OCI-LY3 (cell line): Measurements from ENCODE around the gene NUDT4.
"Not testable (repeated sequence)": the region's sequence is repeated elsewhere in the genome, so short reads cannot be mapped to it uniquely, and the experiment has no call there.

Experiments used
- H2AFZ ChIP-seq: fragments of 200-600, 300-600 bp; shearing (Covaris generic); 2 replicates; pipeline ENCODE4 v1.6.0; 2014; ENCODE audit warnings: antibody characterized with exemption, low read depth, low read length
- H3K27ac ChIP-seq: fragments of 200-600, 300-600 bp; sonication (generic); 2 replicates; pipeline ENCODE4 v1.5.1; 2014; ENCODE audit warnings: mild to moderate bottlenecking, low read length, moderate library complexity, mixed read lengths
- H3K27me3 ChIP-seq: fragments of 200-600, 300-600 bp; sonication (generic); 2 replicates; pipeline ENCODE4 v1.6.1; 2014; ENCODE audit warnings: low read depth, low read length, mixed read lengths
- H3K36me3 ChIP-seq: fragments of 200-600, 300-600 bp; sonication (generic); replicated peaks from 2 replicates; pipeline ENCODE3; 2014; ENCODE audit warnings: low read depth, low read length, mixed read lengths
- H3K4me1 ChIP-seq: fragments of 300-600, 200-600 bp; sonication (generic); 2 replicates; pipeline ENCODE4 v1.6.1; 2014; ENCODE audit warnings: low read length, mixed read lengths
- H3K4me2 ChIP-seq: fragments of 200-600, 300-600 bp; sonication (generic); 2 replicates; pipeline ENCODE4 v1.6.1; 2014; ENCODE audit warnings: low read length, mixed read lengths
- H3K4me3 ChIP-seq: fragments of 300-600, 200-600 bp; sonication (generic); 2 replicates; pipeline ENCODE4 v1.5.1; 2014; ENCODE audit warnings: antibody characterized with exemption, mild to moderate bottlenecking, low read length, moderate library complexity
- H3K79me2 ChIP-seq: fragments of 300-600, 200-600 bp; shearing (Covaris generic); 2 replicates; pipeline ENCODE4 v1.6.1; 2014; ENCODE audit warnings: mild to moderate bottlenecking, low read length, mixed read lengths
- H3K9ac ChIP-seq: fragments of 300-600, 200-600 bp; shearing (Covaris generic); 2 replicates; pipeline ENCODE4 v1.6.0; 2014; ENCODE audit warnings: mild to moderate bottlenecking, low read length, moderate library complexity
- H3K9me3 ChIP-seq: fragments of 200-600, 300-600 bp; shearing (Covaris generic); 2 replicates; pipeline ENCODE4 v1.6.1; 2014; ENCODE audit warnings: low read length, mixed read lengths; ENCODE audit not compliant: insufficient read depth
- H4K20me1 ChIP-seq: fragments of 200-600, 300-600 bp; sonication (generic); 2 replicates; pipeline ENCODE4 v1.6.1; 2016; ENCODE audit warnings: low read length, mixed read lengths; ENCODE audit not compliant: insufficient read depth
- EZH2phosphoT487 ChIP-seq: fragments of 200-600 bp; shearing (Covaris generic); IDR thresholded peaks from 2 replicates; pipeline ENCODE4 v1.6.1; 2018; ENCODE audit warnings: antibody characterized with exemption, mixed run types, low read depth
- TF ChIP-seq, protein P1 (sequence below): fragments of 200-600, 300-600 bp; sonication (generic); IDR thresholded peaks from 2 replicates; pipeline ENCODE4 v1.5.1; 2014; ENCODE audit warnings: antibody characterized with exemption, low read length, low read depth

Gene NUDT4

DNA sequence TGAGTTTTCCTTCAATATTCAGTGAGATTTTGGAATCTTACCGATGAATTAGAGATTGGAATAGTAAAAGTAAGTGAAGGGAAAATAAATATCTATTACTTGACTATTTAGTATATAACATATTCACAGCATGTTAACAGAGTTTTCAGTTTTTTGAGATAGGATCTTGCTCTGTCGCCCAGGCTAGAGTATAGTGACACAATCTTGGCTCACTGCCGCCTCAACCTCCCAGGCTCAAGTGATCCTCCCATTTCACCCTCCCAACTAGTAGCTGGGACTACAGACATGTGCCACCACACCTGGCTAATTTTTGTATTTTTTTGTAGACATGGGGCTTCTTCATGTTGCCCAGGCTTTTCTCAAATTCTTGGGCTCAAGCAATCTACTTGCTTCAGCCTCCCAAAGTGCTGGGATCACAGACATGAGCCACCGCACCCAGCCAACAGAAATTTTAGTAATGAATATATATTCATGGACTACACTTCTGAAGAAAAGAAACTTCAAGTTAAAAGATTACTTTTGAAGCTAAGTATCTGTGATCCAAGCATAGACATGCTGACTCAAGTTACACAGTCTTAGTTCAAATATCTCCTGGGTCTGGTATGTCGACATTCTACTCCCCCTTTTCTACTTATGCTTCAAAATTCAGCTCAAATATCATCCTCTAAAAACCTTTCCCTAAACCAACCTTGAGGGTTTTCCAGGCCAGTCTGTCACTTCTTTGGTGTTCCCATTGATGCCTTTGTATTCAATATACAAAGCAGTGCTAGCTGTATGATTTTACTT, 50.2 kb downstream of the NUDT4 start:
- Histone ChIP-seq H3K36me3 (peaks cover 10% of the 10 kb centered on the region), H3K79me2 (peaks cover 100% of the 10 kb centered on the region), H3K27ac (no peak overlapping the region), H4K20me1 (peaks cover 91% of the 10 kb centered on the region), H3K4me3 (no peak overlapping the region), H3K27me3 (no peaks in the 10 kb centered on the region), H2AFZ (no peak overlapping the region), H3K9me3 (no peaks in the 10 kb centered on the region), H3K4me1 (peaks cover 46% of the 10 kb centered on the region), H3K9ac (no peak overlapping the region), H3K4me2 (no peak overlapping the region)
- TF ChIP-seq, protein P1, sequence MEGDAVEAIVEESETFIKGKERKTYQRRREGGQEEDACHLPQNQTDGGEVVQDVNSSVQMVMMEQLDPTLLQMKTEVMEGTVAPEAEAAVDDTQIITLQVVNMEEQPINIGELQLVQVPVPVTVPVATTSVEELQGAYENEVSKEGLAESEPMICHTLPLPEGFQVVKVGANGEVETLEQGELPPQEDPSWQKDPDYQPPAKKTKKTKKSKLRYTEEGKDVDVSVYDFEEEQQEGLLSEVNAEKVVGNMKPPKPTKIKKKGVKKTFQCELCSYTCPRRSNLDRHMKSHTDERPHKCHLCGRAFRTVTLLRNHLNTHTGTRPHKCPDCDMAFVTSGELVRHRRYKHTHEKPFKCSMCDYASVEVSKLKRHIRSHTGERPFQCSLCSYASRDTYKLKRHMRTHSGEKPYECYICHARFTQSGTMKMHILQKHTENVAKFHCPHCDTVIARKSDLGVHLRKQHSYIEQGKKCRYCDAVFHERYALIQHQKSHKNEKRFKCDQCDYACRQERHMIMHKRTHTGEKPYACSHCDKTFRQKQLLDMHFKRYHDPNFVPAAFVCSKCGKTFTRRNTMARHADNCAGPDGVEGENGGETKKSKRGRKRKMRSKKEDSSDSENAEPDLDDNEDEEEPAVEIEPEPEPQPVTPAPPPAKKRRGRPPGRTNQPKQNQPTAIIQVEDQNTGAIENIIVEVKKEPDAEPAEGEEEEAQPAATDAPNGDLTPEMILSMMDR, result no peak
- no peak for TF ChIP-seq EZH2phosphoT487

DNA sequence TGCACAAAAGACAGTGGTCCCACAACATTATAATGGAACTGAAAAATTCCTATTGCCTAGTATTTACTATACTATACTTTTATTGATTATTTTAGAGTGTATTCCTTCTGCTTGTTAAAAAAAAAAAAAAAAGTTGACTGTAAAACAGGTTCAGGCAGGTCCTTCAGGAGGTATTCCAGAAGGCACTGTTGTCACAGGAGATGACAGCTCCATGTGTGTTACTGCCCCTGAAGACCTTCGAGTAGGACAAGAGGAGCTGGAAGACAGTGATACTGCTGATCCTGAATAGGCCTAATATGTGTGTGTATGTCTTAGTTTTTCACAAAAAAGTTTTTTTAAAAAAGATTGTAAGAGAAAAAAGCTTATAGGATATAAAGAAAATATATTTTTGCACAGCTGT, 51.7 kb downstream of the NUDT4 start:
- TF ChIP-seq, protein P1, result no peak
- no peak for TF ChIP-seq EZH2phosphoT487
- H3K27me3 ChIP-seq, result no peaks in the 10 kb centered on the region
- peaks cover 100% of the 10 kb centered on the region for H3K79me2 ChIP-seq
- no peak overlapping the region for H3K4me3 ChIP-seq
- H3K36me3 ChIP-seq, result peaks cover 14% of the 10 kb centered on the region
- H4K20me1 ChIP-seq, result peaks cover 90% of the 10 kb centered on the region
- H2AFZ ChIP-seq, result no peak overlapping the region
- no peak overlapping the region for H3K9ac ChIP-seq
- H3K27ac ChIP-seq, result no peak overlapping the region
- H3K9me3 ChIP-seq, result no peaks in the 10 kb centered on the region
- no peak overlapping the region for H3K4me2 ChIP-seq
- H3K4me1 ChIP-seq, result peaks cover 35% of the 10 kb centered on the region

DNA sequence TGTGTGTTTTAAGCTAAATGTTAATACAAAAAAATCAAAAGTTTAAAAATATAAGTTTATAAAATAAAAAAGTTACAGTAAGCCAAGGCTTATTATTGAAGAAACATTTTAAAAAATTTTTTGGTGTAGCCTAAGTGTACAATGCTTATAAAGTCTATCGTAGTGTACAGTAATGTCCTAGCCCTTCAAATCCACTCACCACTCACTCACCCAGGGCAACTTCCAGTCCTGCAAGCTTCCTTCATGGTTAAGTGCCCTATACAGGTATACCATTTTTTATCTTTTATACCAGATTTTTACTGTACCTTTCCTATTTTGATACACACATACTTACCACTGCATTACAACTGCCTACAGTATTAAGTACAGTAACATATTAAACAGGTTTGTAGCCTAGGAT, 52.1 kb downstream of the NUDT4 start:
- TF ChIP-seq, protein P1, result no peak
- no peak for TF ChIP-seq EZH2phosphoT487

DNA sequence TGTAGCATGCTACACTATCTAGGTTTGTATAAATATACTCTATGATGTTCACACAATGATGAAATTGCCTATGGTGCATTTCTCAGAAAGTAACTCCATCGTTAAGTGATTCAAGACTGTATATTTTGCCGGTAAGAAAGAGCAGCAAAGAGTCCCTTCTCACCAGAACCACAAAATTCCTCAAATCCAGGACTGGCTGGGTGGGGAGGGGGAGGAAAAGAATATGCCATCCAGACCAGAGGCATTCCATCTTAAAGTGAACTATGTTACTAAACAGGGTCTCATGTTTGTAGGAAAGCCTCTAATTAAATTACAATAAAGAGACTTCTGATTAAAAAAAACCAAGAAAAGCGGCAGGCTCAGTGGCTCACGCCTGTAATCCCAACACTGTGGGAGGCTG, 52.6 kb downstream of the NUDT4 start:
- no peaks in the 10 kb centered on the region for H3K9me3 ChIP-seq
- TF ChIP-seq EZH2phosphoT487, result no peak
- TF ChIP-seq, protein P1, result no peak
- H3K9ac ChIP-seq, result no peak overlapping the region
- no peak overlapping the region for H3K27ac ChIP-seq
- H4K20me1 ChIP-seq, result peaks cover 87% of the 10 kb centered on the region
- H3K27me3 ChIP-seq, result no peaks in the 10 kb centered on the region
- H3K4me2 ChIP-seq, result no peak overlapping the region
- H3K36me3 ChIP-seq, result peaks cover 14% of the 10 kb centered on the region
- no peak overlapping the region for H3K4me3 ChIP-seq
- H2AFZ ChIP-seq, result no peak overlapping the region
- peaks cover 32% of the 10 kb centered on the region for H3K4me1 ChIP-seq
- H3K79me2 ChIP-seq, result peaks cover 100% of the 10 kb centered on the region

More for the DNA sequence above, 52.1 kb downstream of the NUDT4 start:
- Histone ChIP-seq H3K4me3 (no peak overlapping the region), H3K27ac (no peak overlapping the region), H3K36me3 (peaks cover 14% of the 10 kb centered on the region), H3K9me3 (no peaks in the 10 kb centered on the region), H3K79me2 (peaks cover 100% of the 10 kb centered on the region), H2AFZ (no peak overlapping the region), H3K4me1 (peaks cover 34% of the 10 kb centered on the region), H4K20me1 (peaks cover 88% of the 10 kb centered on the region), H3K27me3 (no peaks in the 10 kb centered on the region), H3K4me2 (no peak overlapping the region), H3K9ac (no peak overlapping the region)

DNA sequence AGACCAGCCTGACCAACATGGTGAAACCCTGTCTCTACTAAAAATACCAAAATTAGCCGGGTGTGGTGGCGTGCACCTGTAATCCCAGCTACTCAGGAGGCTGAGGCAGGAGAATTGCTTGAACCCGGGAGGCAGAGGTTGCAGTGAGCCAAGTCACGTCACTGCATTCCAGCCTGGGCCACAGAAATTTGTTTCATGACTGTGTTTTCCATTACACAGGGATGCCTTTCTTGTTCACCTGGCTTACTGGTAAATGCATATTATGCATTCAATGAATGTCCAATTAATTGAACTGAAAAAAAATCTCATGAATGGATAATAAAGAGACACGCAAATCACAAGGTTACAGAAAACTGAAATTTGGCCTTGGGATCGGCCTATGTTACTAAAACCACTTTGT, 54.3 kb downstream of the NUDT4 start:
- H3K9ac ChIP-seq, H3K27me3 ChIP-seq, H2AFZ ChIP-seq, H3K4me3 ChIP-seq, H3K27ac ChIP-seq, H3K9me3 ChIP-seq, H3K4me2 ChIP-seq: not testable (repeated sequence)
- Histone ChIP-seq H3K36me3 (peaks cover 14% of the 10 kb centered on the region), H3K4me1 (peaks cover 32% of the 10 kb centered on the region), H3K79me2 (peaks cover 100% of the 10 kb centered on the region), H4K20me1 (peaks cover 88% of the 10 kb centered on the region)
